Kidney epithelial cell (primary cell): ENCODE measurements around the gene PTPRJ. TPM values are rescaled to one million over a fixed set of nuclear protein-coding genes. Genes with fewer than 3 reads are reported as not detected.
"Not testable (repeated sequence)": the region's sequence is repeated elsewhere in the genome, so short reads cannot be mapped to it uniquely, and the experiment has no call there.

ENCODE experiments used
- DNase-seq: peaks from one replicate; pipeline ENCODE4 v3.0.0-alpha.2; 2010; ENCODE audit warnings: low read depth
- H3K27me3 ChIP-seq: 2 replicates; pipeline ENCODE4 v1.6.0; 2011; ENCODE audit warnings: low read length; ENCODE audit not compliant: control insufficient read depth, insufficient read depth
- H3K36me3 ChIP-seq: 2 replicates; pipeline ENCODE4 v1.5.1; 2011; ENCODE audit warnings: low read length; ENCODE audit not compliant: control insufficient read depth, insufficient read depth
- H3K4me3 ChIP-seq: 2 replicates; pipeline ENCODE4 v1.5.1; 2011; ENCODE audit warnings: low read depth, mild to moderate bottlenecking, control low read depth, low read length
- total RNA-seq: library from RNA; depleted of rRNA; stranded (reverse); fragments of >200 nt; gene quantifications from 2 replicates; pipeline ENCODE4 v1.2.3, GENCODE V29; 2015
- TF ChIP-seq, protein P1 (sequence below): IDR thresholded peaks from 2 replicates; pipeline ENCODE4 v1.5.1; 2011; ENCODE audit warnings: mild to moderate bottlenecking, moderate library complexity, low read length, control low read depth, inconsistent platforms; ENCODE audit not compliant: insufficient read depth, poor library complexity, severe bottlenecking

Gene PTPRJ
- total RNA-seq, 1 donor from 2014 or later, result 42.3 TPM

DNA sequence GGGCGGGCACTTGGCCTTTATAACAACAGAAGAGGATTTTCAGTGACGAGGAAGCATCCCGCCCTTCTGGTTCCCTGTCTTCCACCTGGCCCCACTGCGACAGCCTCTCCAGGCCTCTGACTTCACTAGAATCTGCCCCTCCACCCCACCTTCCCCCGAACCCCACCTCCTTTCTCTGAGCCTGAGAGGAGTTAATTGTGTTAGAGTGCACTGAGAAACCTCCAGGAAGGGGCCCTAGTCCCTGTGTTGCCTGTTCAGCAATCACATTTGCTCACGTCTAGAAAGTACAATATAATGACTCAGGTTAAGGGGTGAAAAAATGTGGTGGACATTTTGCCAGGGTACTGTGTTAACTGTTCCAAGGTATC, 38.8 kb downstream of the PTPRJ start:
- no peak for DNase-seq
- H3K36me3 ChIP-seq, result peaks cover 3% of the 10 kb centered on the region
- no peak overlapping the region for H3K4me3 ChIP-seq
- H3K27me3 ChIP-seq, result no peaks in the 10 kb centered on the region
- TF ChIP-seq, protein P1, sequence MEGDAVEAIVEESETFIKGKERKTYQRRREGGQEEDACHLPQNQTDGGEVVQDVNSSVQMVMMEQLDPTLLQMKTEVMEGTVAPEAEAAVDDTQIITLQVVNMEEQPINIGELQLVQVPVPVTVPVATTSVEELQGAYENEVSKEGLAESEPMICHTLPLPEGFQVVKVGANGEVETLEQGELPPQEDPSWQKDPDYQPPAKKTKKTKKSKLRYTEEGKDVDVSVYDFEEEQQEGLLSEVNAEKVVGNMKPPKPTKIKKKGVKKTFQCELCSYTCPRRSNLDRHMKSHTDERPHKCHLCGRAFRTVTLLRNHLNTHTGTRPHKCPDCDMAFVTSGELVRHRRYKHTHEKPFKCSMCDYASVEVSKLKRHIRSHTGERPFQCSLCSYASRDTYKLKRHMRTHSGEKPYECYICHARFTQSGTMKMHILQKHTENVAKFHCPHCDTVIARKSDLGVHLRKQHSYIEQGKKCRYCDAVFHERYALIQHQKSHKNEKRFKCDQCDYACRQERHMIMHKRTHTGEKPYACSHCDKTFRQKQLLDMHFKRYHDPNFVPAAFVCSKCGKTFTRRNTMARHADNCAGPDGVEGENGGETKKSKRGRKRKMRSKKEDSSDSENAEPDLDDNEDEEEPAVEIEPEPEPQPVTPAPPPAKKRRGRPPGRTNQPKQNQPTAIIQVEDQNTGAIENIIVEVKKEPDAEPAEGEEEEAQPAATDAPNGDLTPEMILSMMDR, result no peak

DNA sequence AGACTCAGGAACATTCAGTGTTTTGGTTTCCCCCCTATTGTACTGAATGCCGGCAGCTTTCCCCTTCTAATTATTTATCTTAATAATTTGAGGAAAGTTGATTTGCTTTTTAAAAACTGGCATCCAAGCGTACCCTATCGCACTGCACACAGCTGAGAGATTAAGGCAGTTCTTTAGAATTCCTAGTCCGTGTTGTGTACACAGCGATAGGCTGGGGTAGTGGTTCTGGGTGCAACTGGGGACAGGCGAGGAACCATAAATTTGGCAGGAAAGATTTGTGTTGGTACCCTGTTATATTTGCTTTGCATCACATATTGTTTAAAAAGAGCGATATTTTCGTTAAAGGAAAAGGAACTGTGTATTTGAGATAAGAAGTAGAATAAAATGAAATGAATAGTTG, 39.2 kb downstream of the PTPRJ start:
- DNase-seq, result no peak
- TF ChIP-seq, protein P1, result no peak
- Histone ChIP-seq H3K36me3 (peaks cover 3% of the 10 kb centered on the region), H3K4me3 (no peak overlapping the region), H3K27me3 (no peaks in the 10 kb centered on the region)

DNA sequence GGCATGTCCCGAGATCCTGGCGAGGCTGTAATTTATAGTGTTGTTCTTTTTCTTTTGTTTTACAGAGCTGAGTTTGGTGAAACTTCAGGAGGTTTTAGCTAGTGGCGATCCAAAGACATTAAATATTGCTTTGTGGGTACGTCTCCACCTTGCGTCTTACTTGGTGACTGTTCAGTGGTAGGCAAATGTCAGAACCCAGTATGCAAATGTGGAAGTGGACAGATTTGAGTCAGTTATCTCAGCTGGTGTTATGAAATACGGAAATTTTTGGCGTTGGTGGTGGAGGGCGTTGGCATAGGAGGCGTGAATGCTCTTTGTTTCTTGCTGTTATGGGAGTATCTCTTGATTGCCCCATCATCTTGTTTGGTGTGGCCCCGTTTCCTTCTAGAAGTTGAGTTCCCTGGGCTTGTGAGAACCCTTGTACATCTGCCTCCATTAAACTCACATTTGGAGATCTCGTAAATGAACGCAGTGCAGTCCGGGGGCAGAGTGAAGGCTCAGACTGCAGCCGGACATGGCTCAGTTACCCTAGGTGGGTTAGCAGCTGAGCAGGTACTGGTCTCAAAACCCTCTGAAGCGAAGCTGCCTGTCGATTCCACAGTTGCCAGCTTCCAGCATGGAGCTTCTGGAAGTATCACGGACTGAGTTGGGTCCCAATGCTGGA, 39.9 kb downstream of the PTPRJ start:
- H3K4me3 ChIP-seq, result no peak overlapping the region
- no peak for DNase-seq
- H3K27me3 ChIP-seq, result no peaks in the 10 kb centered on the region
- TF ChIP-seq, protein P1, result no peak
- peaks cover 3% of the 10 kb centered on the region for H3K36me3 ChIP-seq

DNA sequence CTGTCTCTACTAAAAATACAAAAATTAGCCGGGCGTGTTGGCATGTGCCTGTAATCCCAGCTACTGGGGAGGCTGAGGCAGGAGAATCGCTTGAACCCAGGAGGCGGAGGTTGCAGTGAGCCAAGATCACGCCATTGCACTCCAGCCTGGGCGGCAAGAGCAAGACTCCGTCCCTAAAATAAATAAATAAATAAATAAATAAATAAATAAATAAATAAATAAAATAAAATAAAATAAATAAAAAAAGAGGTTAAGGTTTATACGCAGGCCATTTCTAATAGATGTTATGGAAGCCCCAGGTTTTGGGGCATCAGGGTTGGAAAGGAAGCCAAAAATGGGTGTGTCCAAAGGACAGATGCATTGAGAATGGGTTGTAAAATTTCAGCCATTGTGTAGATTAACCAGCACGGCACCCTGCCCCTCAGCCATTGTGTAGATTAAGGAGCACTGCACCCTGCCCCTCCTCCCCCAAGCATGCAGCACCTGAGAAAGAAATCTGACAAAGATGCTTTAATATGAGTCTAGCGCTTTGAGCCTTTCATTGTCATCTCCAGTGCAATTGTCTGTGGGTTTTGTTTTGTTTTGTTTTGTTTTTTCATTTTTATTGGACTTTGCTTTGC, 41.0 kb downstream of the PTPRJ start:
- not testable (repeated sequence) for H3K4me3 ChIP-seq, H3K27me3 ChIP-seq

DNA sequence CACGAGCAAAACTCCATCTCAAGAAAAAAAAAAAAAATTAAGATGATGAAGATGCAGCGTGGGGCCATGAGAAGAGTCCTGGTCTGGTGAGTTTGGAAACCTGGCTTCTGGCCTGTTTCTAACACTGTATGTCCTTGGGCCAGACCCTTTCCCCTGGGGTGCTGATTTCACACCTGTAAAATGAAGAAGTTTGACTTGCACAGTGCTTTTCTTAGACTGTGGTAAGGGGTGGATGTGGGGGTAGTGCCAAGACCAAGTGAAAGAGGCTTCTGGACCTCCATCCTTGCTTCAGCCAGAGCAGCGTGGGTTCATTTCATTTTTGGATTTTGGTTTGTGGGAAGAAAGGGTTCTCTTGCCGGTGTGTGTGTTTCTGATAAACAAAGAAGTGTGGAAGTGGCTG, 42.1 kb downstream of the PTPRJ start:
- H3K27me3 ChIP-seq, result no peaks in the 10 kb centered on the region
- DNase-seq, result no peak
- H3K4me3 ChIP-seq, result no peak overlapping the region
- TF ChIP-seq, protein P1, result no peak
- peaks cover 3% of the 10 kb centered on the region for H3K36me3 ChIP-seq

More for the DNA sequence above, 41.0 kb downstream of the PTPRJ start:
- DNase-seq, H3K36me3 ChIP-seq: not testable (repeated sequence)

DNA sequence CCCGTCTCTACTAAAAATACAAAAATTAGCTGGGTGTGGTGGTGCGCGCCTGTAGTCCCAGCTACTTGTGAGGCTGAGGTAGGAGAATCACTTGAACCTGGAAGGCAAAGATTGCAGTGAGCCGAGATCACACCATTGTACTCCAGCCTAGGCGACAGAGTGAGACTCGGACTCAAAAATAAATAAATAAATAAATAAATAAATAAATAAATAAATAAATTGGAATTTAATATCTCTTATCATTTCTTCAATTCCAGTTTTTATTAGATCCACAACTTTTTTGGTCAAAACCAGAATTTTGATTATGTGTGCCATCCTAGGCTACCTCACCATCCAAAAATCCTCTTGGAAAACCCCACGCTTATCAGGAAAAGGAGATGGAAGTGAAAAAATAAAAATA, 43.2 kb downstream of the PTPRJ start:
- H3K36me3 ChIP-seq, DNase-seq, H3K4me3 ChIP-seq, H3K27me3 ChIP-seq: not testable (repeated sequence)

DNA sequence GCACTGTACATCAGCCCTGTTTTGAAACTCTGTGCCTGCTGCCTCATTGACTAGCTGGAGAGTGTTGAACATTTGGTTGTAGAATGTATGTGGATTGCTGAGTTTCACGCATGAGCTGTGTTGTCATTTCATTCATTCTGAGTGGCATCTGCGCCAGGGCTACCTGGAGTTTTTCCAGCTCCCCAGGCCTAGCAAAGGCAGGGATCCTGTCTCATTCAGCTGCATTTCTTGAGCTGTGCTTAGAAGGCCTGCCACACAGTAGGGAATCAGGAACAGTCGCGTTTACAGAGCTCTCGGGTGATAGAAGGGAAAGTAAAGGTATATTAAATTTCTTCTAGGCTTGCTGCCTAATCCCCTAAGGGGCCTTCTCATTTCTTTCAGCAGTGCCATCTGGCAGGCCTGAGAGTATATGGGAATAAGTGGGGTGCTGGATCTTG, 44.3 kb downstream of the PTPRJ start:
- Histone ChIP-seq H3K4me3 (no peak overlapping the region), H3K27me3 (no peaks in the 10 kb centered on the region)
- TF ChIP-seq, protein P1, result no peak

More for the DNA sequence above, 44.3 kb downstream of the PTPRJ start:
- no peak for DNase-seq
- H3K36me3 ChIP-seq, result peaks cover 3% of the 10 kb centered on the region
